Cardiac fibroblast (primary cell): ENCODE results near the gene CDH7.

Experiments used
- DNase-seq, 2 donors: peaks; one replicate each; pipeline versions ENCODE4 v3.0.0 to v3.0.0-alpha.2; 2010; ENCODE audit warnings: low read depth in 2 of 2
- H3K4me3 ChIP-seq, 2 donors: replicated peaks in 1 of 2; 1 replicate in 1 of 2; 2 replicates in 1 of 2; pipeline ENCODE4 v1.5.1; 2011; ENCODE audit warnings: low read depth in 2 of 2, low read length in 2 of 2, mild to moderate bottlenecking in 2 of 2, moderate library complexity in 1 of 2
- CTCF ChIP-seq: IDR thresholded peaks from one replicate; pipeline ENCODE4 v1.5.1; 2011; ENCODE audit warnings: low read depth, mild to moderate bottlenecking, low read length, inconsistent platforms

CDH7 gene

GRCh38 chr18:65791719-65792118, 40.9 kb downstream of the CDH7 start:
- no peak for DNase-seq
- TF ChIP-seq CTCF = no peak
- no peak overlapping the region for H3K4me3 ChIP-seq

GRCh38 chr18:65792456-65793074, 41.8 kb downstream of the CDH7 start:
- DNase-seq = no peak
- no peak overlapping the region for H3K4me3 ChIP-seq
- TF ChIP-seq CTCF = no peak

GRCh38 chr18:65808759-65809158, 57.9 kb downstream of the CDH7 start:
- TF ChIP-seq CTCF = no peak
- no peak for DNase-seq

GRCh38 chr18:65811307-65811706, 60.5 kb downstream of the CDH7 start:
- no peak overlapping the region for H3K4me3 ChIP-seq
- no peak for DNase-seq
- TF ChIP-seq CTCF = no peak

More at GRCh38 chr18:65808759-65809158, 57.9 kb downstream of the CDH7 start:
- no peak overlapping the region for H3K4me3 ChIP-seq

GRCh38 chr18:65815506-65815905, 64.7 kb downstream of the CDH7 start:
- no peak for DNase-seq
- no peak for TF ChIP-seq CTCF
- H3K4me3 ChIP-seq = no peak overlapping the region

- no peak for DNase-seq
- no peak overlapping the region for H3K4me3 ChIP-seq
- TF ChIP-seq CTCF = no peak
These were observed 66.4 kb downstream of the CDH7 start for GRCh38 chr18:65817178-65817577.

GRCh38 chr18:65821911-65822310, 71.1 kb downstream of the CDH7 start:
- H3K4me3 ChIP-seq = no peak overlapping the region
- TF ChIP-seq CTCF = no peak
- no peak for DNase-seq
